Panc1 (cell line): Measurements from ENCODE around the gene IMPG2. TPM values are rescaled to one million over a fixed set of nuclear protein-coding genes. Genes with fewer than 3 reads are reported as not detected.

Experiments used
- ATAC-seq: fragments of 200-7000 bp; cut with Tn5 transposase; 2 replicates; pipeline ENCODE4 v1.9.1; 2020; ENCODE audit warnings: mild to moderate bottlenecking, moderate library complexity
- BruUV-seq: library from RNA; stranded (reverse); fragments of 400-500 nt; replicated peaks from 2 replicates; lab custom pipeline; 2021; lab: Mats Ljungman, UMichigan
- CTCF ChIA-PET: fragments of 300-600 bp; sonication (Branson Sonifier 250); formaldehyde crosslinking; loops from one replicate; lab custom pipeline; 2022; ENCODE audit warnings: antibody characterized with exemption; lab: Charles Lee
- POLR2A ChIA-PET: fragments of 300-600 bp; sonication (Branson Sonifier 250); formaldehyde crosslinking; loops from one replicate; lab custom pipeline; 2022; ENCODE audit warnings: antibody characterized with exemption; lab: Charles Lee
- DNase-seq: peaks from one replicate; pipeline ENCODE4 v3.0.0-alpha.2; 2010; ENCODE audit warnings: low read depth, low spot score
- H3K27ac ChIP-seq: 2 replicates; pipeline ENCODE4 v1.5.1; 2011; ENCODE audit warnings: mild to moderate bottlenecking, low read length, inconsistent platforms
- H3K27me3 ChIP-seq: fragments of 200-500 bp; sonication (Bioruptor generic); 2 replicates; pipeline ENCODE4 v1.6.0; 2014; ENCODE audit warnings: low read length, inconsistent platforms; ENCODE audit not compliant: control insufficient read depth, insufficient read depth
- H3K36me3 ChIP-seq: fragments of 200-500 bp; sonication (Bioruptor generic); 2 replicates; pipeline ENCODE4 v1.5.1; 2014; ENCODE audit warnings: inconsistent platforms, mild to moderate bottlenecking, low read length, moderate library complexity; ENCODE audit not compliant: control insufficient read depth, insufficient read depth
- H3K4me1 ChIP-seq: 2 replicates; pipeline ENCODE4 v1.5.1; 2011; ENCODE audit warnings: inconsistent platforms, mild to moderate bottlenecking, low read length, moderate library complexity; ENCODE audit not compliant: control insufficient read depth, insufficient read depth
- H3K4me3 ChIP-seq, 2 experiments: 2 replicates each; pipeline ENCODE4 v1.5.1; 2011 to 2012; ENCODE audit warnings: low read depth in 2 of 2, low read length in 2 of 2, mild to moderate bottlenecking in 2 of 2, inconsistent platforms in 1 of 2, moderate library complexity in 1 of 2
- H3K9me3 ChIP-seq: fragments of 200-500 bp; sonication (Bioruptor generic); 2 replicates; pipeline ENCODE4 v1.5.1; 2014; ENCODE audit warnings: low read depth, mild to moderate bottlenecking, inconsistent platforms, low read length, moderate library complexity; ENCODE audit not compliant: control insufficient read depth, insufficient read depth
- CTCF ChIP-seq: fragments of 450-650 bp; IDR thresholded peaks from 2 replicates; pipeline ENCODE4 v1.5.1; 2017; ENCODE audit warnings: mild to moderate bottlenecking
- POLR2AphosphoS5 ChIP-seq: IDR thresholded peaks from 2 replicates; pipeline ENCODE4 v1.6.1; 2012; ENCODE audit warnings: mild to moderate bottlenecking, low read depth, low read length, moderate library complexity
- REST ChIP-seq, 2 experiments: IDR thresholded peaks; 2 replicates each; pipeline ENCODE4 v1.6.1; 2011 to 2012; ENCODE audit warnings: low read depth in 2 of 2, control low read depth in 1 of 2, low read length in 1 of 2, mild to moderate bottlenecking in 1 of 2, moderate library complexity in 1 of 2; ENCODE audit not compliant: insufficient read depth in 1 of 2
- SIN3A ChIP-seq: IDR thresholded peaks from 2 replicates; pipeline ENCODE4 v1.6.1; 2012; ENCODE audit warnings: low read depth, mild to moderate bottlenecking, low read length, moderate library complexity, borderline replicate concordance; ENCODE audit not compliant: insufficient read depth
- TCF7L2 ChIP-seq: IDR thresholded peaks from 2 replicates; pipeline ENCODE4 v1.6.1; 2011; ENCODE audit warnings: mild to moderate bottlenecking, low read depth, low read length, inconsistent platforms
- in situ Hi-C: cut with HindIII; loops from 2 replicates; pipeline ENCODE4 v1.10.0; 2016; ENCODE audit warnings: low sequenced_read_pairs, low pct_unique_long_range_greater_than_20kb
- intact Hi-C: fragments of 100-400 bp; cut with micrococcal nuclease; formaldehyde crosslinking; loops from one replicate; pipeline ENCODE4 v1.10.0; 2022; ENCODE audit not compliant: unreplicated experiment
- total RNA-seq: library from RNA; stranded (reverse); gene quantifications from one replicate; pipeline ENCODE4 v1.2.1, GENCODE V29; 2021; ENCODE audit not compliant: unreplicated experiment

IMPG2 gene
- total RNA-seq, 1 experiment from 2014 or later: 0.10 TPM

GRCh38 chr3:101262393-101263240 lies 57.8 kb downstream of the IMPG2 start:
- H3K9me3 ChIP-seq: no peaks in the 10 kb centered on the region
- H3K4me3 ChIP-seq: no peak overlapping the region
- ChIA-PET CTCF (no interaction called here), POLR2A (no interaction called here)
- H3K36me3 ChIP-seq: no peaks in the 10 kb centered on the region
- DNase-seq: no peak
- BruUV-seq: no TSS peak
- H3K4me1 ChIP-seq: no peaks in the 10 kb centered on the region
- no peak overlapping the region for H3K27ac ChIP-seq
- intact Hi-C loops: no loop called here
- no peak for TF ChIP-seq TCF7L2
- TF ChIP-seq REST (IDR thresholded peaks at IDR 0.05; ENCODE audit: insufficient read depth in 1 of 2, low read depth in 2 of 2, low read length in 1 of 2): no peak
- no peak for TF ChIP-seq CTCF
- no peak for TF ChIP-seq SIN3A
- no peak for TF ChIP-seq POLR2AphosphoS5
- ATAC-seq: no peak
- no peaks in the 10 kb centered on the region; the same call in 1 of the 2 replicates for H3K27me3 ChIP-seq
- in situ Hi-C loops: no loop called here

- no peak for TF ChIP-seq SIN3A
- TF ChIP-seq REST (IDR thresholded peaks at IDR 0.05; ENCODE audit: insufficient read depth in 1 of 2, low read depth in 2 of 2, low read length in 1 of 2): no peak
- TF ChIP-seq TCF7L2: no peak
- no peak for TF ChIP-seq CTCF
- TF ChIP-seq POLR2AphosphoS5: no peak
- H3K4me1 ChIP-seq: no peaks in the 10 kb centered on the region
- DNase-seq (no peak), ATAC-seq (no peak)
- H3K27me3 ChIP-seq: no peaks in the 10 kb centered on the region; the same call in 1 of the 2 replicates
- H3K27ac ChIP-seq: no peak overlapping the region
- H3K9me3 ChIP-seq: no peaks in the 10 kb centered on the region
- CTCF ChIA-PET: interaction anchor here (0.6 kb wide), 1 partner anchor 812 kb away, joined by 12 read pairs; no protein-coding TSS in a partner anchor
- H3K36me3 ChIP-seq: no peaks in the 10 kb centered on the region
- in situ Hi-C loops (no loop called here), intact Hi-C loops (no loop called here)
- POLR2A ChIA-PET: no interaction called here
- no peak overlapping the region for H3K4me3 ChIP-seq
- no TSS peak for BruUV-seq
Measured at GRCh38 chr3:101261506-101261905, 58.9 kb downstream of the IMPG2 start.
